Astrocyte (in vitro differentiated cells and primary cell): ENCODE results near the gene FBXO4. TPM values are rescaled to one million over a fixed set of nuclear protein-coding genes. Genes with fewer than 3 reads are reported as not detected.

ENCODE experiments used
- DNase-seq: peaks from one replicate; pipeline ENCODE4 v3.0.0-alpha.2; 2010; ENCODE audit warnings: low read depth
- FAIRE-seq: peaks from 2 replicates; lab custom pipeline; 2011; peaks lifted over from hg19 to GRCh38; lab: Jason Lieb, UNC
- H2AFZ ChIP-seq: 2 replicates; pipeline ENCODE4 v1.6.0; 2012; ENCODE audit warnings: low read depth, low read length, inconsistent platforms
- H3K27ac ChIP-seq: 2 replicates; pipeline ENCODE4 v1.5.1; 2011; ENCODE audit warnings: low read depth, low read length, inconsistent platforms
- H3K27me3 ChIP-seq: 2 replicates; pipeline ENCODE4 v1.6.0; 2011; ENCODE audit warnings: low read length, inconsistent platforms; ENCODE audit not compliant: insufficient read depth
- H3K36me3 ChIP-seq: 2 replicates; pipeline ENCODE4 v1.5.1; 2011; ENCODE audit warnings: low read length, inconsistent platforms; ENCODE audit not compliant: insufficient read depth
- H3K4me1 ChIP-seq: 2 replicates; pipeline ENCODE4 v1.5.1; 2011; ENCODE audit warnings: low read length, inconsistent platforms; ENCODE audit not compliant: insufficient read depth
- H3K4me2 ChIP-seq: 2 replicates; pipeline ENCODE4 v1.6.0; 2012; ENCODE audit warnings: low read length, inconsistent platforms
- H3K4me3 ChIP-seq: 2 replicates; pipeline ENCODE4 v1.5.1; 2011; ENCODE audit warnings: low read depth, mild to moderate bottlenecking, low read length, inconsistent platforms; ENCODE audit not compliant: insufficient read depth
- H3K79me2 ChIP-seq: 2 replicates; pipeline ENCODE4 v1.6.0; 2012; ENCODE audit warnings: mild to moderate bottlenecking, low read length, inconsistent platforms; ENCODE audit not compliant: insufficient read depth
- H3K9ac ChIP-seq: 2 replicates; pipeline ENCODE4 v1.6.0; 2012; ENCODE audit warnings: mild to moderate bottlenecking, low read length, inconsistent platforms
- H3K9me3 ChIP-seq: 2 replicates; pipeline ENCODE4 v1.5.1; 2012; ENCODE audit warnings: low read depth, mild to moderate bottlenecking, low read length, inconsistent platforms; ENCODE audit not compliant: insufficient read depth
- H4K20me1 ChIP-seq: 2 replicates; pipeline ENCODE4 v1.6.0; 2012; ENCODE audit warnings: low read length, inconsistent platforms; ENCODE audit not compliant: insufficient read depth
- H3K27ac Mint-ChIP-seq: one replicate; pipeline ENCODE4 v1.8.0; 2021; ENCODE audit warnings: mild to moderate bottlenecking, mixed read lengths; ENCODE audit not compliant: unreplicated experiment
- H3K27me3 Mint-ChIP-seq: one replicate; pipeline ENCODE4 v1.8.0; 2021; ENCODE audit warnings: low read depth, mixed read lengths; ENCODE audit not compliant: unreplicated experiment
- H3K36me3 Mint-ChIP-seq: one replicate; pipeline ENCODE4 v1.8.0; 2021; ENCODE audit warnings: low read depth, mixed read lengths; ENCODE audit not compliant: unreplicated experiment
- H3K4me1 Mint-ChIP-seq: one replicate; pipeline ENCODE4 v1.8.0; 2021; ENCODE audit warnings: low read depth, mixed read lengths; ENCODE audit not compliant: unreplicated experiment
- H3K4me3 Mint-ChIP-seq: one replicate; pipeline ENCODE4 v1.8.0; 2021; ENCODE audit warnings: mild to moderate bottlenecking, moderate library complexity, mixed read lengths; ENCODE audit not compliant: unreplicated experiment
- H3K9me3 Mint-ChIP-seq: one replicate; pipeline ENCODE4 v1.8.0; 2021; ENCODE audit warnings: mild to moderate bottlenecking, mixed read lengths; ENCODE audit not compliant: unreplicated experiment
- EZH2 ChIP-seq: IDR thresholded peaks from 2 replicates; pipeline ENCODE4 v1.6.1; 2012; ENCODE audit warnings: mild to moderate bottlenecking, low read length, inconsistent platforms; ENCODE audit not compliant: insufficient read depth
- total RNA-seq: library from RNA; stranded (reverse); gene quantifications from 2 replicates; pipeline ENCODE4 v1.2.1, GENCODE V29; 2021
- TF ChIP-seq, protein P1 (sequence below): IDR thresholded peaks from 2 replicates; pipeline ENCODE4 v1.5.1; 2011; ENCODE audit warnings: low read depth, mild to moderate bottlenecking, inconsistent platforms, low read length, moderate library complexity; ENCODE audit not compliant: insufficient read depth

Gene FBXO4
- total RNA-seq, 1 donor from 2014 or later = 2.0 TPM

DNA sequence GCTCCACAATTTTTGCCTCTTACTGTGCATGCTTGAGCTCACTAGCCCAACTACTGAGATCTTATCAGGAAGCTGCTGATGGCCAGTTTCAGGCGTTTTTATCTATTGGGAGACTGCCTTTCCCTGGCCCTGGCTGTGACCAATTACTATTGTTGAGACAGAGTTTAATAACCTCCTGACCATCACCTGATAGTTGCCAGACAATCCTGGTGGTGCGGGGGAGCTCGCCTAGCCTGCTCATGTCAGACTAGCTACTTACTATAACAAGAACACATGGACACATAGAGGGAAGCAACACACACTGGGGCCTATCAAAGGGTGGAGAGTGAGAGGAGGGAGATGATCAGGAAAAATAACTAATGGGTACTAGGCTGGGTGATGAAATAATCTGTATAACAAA, 41.8 kb upstream of the FBXO4 start:
- Histone ChIP-seq H3K4me1 (no peaks in the 10 kb centered on the region), H3K36me3 (no peaks in the 10 kb centered on the region), H3K4me3 (no peak overlapping the region), H3K27me3 (no peaks in the 10 kb centered on the region), H3K4me2 (no peak overlapping the region), H3K79me2 (no peaks in the 10 kb centered on the region), H4K20me1 (no peaks in the 10 kb centered on the region), H3K27ac (no peak overlapping the region), H3K9me3 (no peaks in the 10 kb centered on the region), H2AFZ (no peak overlapping the region), H3K9ac (no peak overlapping the region)
- Mint-ChIP-seq H3K36me3 (no peaks in the 10 kb centered on the region), H3K4me3 (no peak overlapping the region), H3K27me3 (no peaks in the 10 kb centered on the region), H3K4me1 (peaks cover 6% of the 10 kb centered on the region), H3K27ac (no peak overlapping the region), H3K9me3 (no peaks in the 10 kb centered on the region)
- FAIRE-seq = no peak
- DNase-seq = no peak
- no peak for TF ChIP-seq EZH2
- TF ChIP-seq, protein P1, sequence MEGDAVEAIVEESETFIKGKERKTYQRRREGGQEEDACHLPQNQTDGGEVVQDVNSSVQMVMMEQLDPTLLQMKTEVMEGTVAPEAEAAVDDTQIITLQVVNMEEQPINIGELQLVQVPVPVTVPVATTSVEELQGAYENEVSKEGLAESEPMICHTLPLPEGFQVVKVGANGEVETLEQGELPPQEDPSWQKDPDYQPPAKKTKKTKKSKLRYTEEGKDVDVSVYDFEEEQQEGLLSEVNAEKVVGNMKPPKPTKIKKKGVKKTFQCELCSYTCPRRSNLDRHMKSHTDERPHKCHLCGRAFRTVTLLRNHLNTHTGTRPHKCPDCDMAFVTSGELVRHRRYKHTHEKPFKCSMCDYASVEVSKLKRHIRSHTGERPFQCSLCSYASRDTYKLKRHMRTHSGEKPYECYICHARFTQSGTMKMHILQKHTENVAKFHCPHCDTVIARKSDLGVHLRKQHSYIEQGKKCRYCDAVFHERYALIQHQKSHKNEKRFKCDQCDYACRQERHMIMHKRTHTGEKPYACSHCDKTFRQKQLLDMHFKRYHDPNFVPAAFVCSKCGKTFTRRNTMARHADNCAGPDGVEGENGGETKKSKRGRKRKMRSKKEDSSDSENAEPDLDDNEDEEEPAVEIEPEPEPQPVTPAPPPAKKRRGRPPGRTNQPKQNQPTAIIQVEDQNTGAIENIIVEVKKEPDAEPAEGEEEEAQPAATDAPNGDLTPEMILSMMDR = no peak

DNA sequence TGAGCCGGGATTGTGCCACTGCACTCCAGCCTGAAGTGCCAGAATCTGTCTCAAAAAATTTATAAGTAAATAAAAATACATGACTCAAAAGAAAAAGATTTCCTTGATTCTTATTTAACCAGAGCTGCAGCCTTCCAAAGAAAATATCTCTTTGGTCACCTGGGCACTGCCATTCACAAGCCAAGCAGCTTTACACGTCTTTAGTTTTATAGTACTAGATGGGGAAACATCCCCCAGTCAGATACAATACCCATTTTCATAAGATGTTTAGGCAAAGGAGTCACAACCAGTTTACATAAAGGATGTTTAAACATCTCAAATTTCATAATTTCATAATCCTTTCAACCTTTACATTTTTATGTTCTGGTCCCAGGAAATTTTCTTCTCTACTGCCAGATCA, 41.1 kb upstream of the FBXO4 start:
- no peaks in the 10 kb centered on the region for H3K9me3 ChIP-seq
- H3K4me1 ChIP-seq = no peaks in the 10 kb centered on the region
- Mint-ChIP-seq H3K9me3 (no peaks in the 10 kb centered on the region), H3K4me3 (no peak overlapping the region), H3K4me1 (peaks cover 2% of the 10 kb centered on the region), H3K27me3 (no peaks in the 10 kb centered on the region), H3K27ac (no peak overlapping the region), H3K36me3 (no peaks in the 10 kb centered on the region)
- no peaks in the 10 kb centered on the region for H4K20me1 ChIP-seq
- H2AFZ ChIP-seq = no peak overlapping the region
- H3K27ac ChIP-seq = no peak overlapping the region
- FAIRE-seq (no peak), DNase-seq (no peak)
- no peaks in the 10 kb centered on the region for H3K79me2 ChIP-seq
- TF ChIP-seq, protein P1 = no peak
- no peak for TF ChIP-seq EZH2
- no peak overlapping the region for H3K9ac ChIP-seq
- H3K36me3 ChIP-seq = no peaks in the 10 kb centered on the region
- no peak overlapping the region for H3K4me2 ChIP-seq
- no peak overlapping the region for H3K4me3 ChIP-seq
- H3K27me3 ChIP-seq = no peaks in the 10 kb centered on the region

DNA sequence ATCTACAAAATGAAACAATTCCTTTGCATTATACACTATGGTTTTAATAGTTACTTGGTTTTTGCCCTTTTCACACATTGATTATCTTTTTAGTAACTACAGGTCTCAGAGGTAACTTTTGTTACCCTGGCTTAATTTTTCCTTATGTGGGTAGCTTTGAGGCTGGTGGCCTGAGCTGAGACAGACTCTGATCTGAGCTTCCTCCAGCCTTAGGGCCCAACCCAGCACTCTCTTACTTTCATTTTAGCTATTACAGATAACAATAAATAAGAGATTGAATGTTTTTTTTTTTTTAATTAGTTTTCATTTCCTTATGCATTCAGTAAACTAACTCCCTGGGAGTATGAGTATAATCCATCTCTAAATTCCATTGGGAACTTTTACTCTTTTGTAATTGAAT, 39.8 kb upstream of the FBXO4 start:
- Mint-ChIP-seq H3K27me3 (peaks cover 1% of the 10 kb centered on the region), H3K4me3 (no peak overlapping the region), H3K4me1 (no peaks in the 10 kb centered on the region), H3K9me3 (no peaks in the 10 kb centered on the region), H3K27ac (no peak overlapping the region), H3K36me3 (no peaks in the 10 kb centered on the region)
- DNase-seq (no peak), FAIRE-seq (no peak)
- no peak overlapping the region for H3K27ac ChIP-seq
- H3K79me2 ChIP-seq = no peaks in the 10 kb centered on the region
- H3K9ac ChIP-seq = no peak overlapping the region
- H4K20me1 ChIP-seq = no peaks in the 10 kb centered on the region
- TF ChIP-seq EZH2 = no peak
- TF ChIP-seq, protein P1 = no peak
- H3K4me1 ChIP-seq = no peaks in the 10 kb centered on the region
- no peaks in the 10 kb centered on the region for H3K9me3 ChIP-seq
- H3K4me2 ChIP-seq = no peak overlapping the region
- no peaks in the 10 kb centered on the region for H3K27me3 ChIP-seq
- no peak overlapping the region for H3K4me3 ChIP-seq
- H2AFZ ChIP-seq = no peak overlapping the region
- no peaks in the 10 kb centered on the region for H3K36me3 ChIP-seq
